IMR-90 (cell line): Measurements from ENCODE around the gene PTCSC3. TPM values are rescaled to one million over a fixed set of nuclear protein-coding genes. Genes with fewer than 3 reads are reported as not detected.

Experiments used
- polyA plus RNA-seq, 3 experiments: library from polyadenylated mRNA; depleted of rRNA; stranded (reverse); fragments of >200 nt; gene quantifications; 2 replicates each; pipeline ENCODE4 v1.2.3, GENCODE V29; 2012; ENCODE audit warnings: low replicate concordance in 1 of 3
- total RNA-seq: library from RNA; depleted of rRNA; stranded (reverse); fragments of >200 nt; gene quantifications from 2 replicates; pipeline ENCODE4 v1.2.3, GENCODE V29; 2012; rRNA removed

The PTCSC3 gene
- total and polyA plus RNA-seq, 2 of the 4 experiments (the other 2 are of a cell fraction), result not detected

Other genes starting within 250 kb of the PTCSC3 start
- 9.3 and 15.0 TPM in 2 replicates for gene MBIP, start 143.9 kb upstream of the PTCSC3 start, total RNA-seq
- gene MBIP, start 143.9 kb upstream of the PTCSC3 start, polyA plus RNA-seq (2012; rRNA removed), result 16.5 and 17.4 TPM in 2 replicates